H1 (cell line): Measurements from ENCODE around the gene GNG7. TPM values are rescaled to one million over a fixed set of nuclear protein-coding genes. Genes with fewer than 3 reads are reported as not detected.

Experiments
- CEBPB ChIP-seq: IDR thresholded peaks from 2 replicates; pipeline ENCODE4 v1.6.1; 2012; ENCODE audit warnings: low read depth, low read length
- TCF12 ChIP-seq: IDR thresholded peaks from 2 replicates; pipeline ENCODE4 v1.6.1; 2011; ENCODE audit warnings: low read depth, mild to moderate bottlenecking, low read length
- polyA plus RNA-seq, 7 experiments: library from polyadenylated mRNA; depleted of rRNA in 3 of 7; stranded (reverse) in 5 of 7; unstranded in 2 of 7; fragments of >200 nt in 5 of 7; fragments of 200-250 nt in 2 of 7; gene quantifications; 1 replicate in 5 of 7; 2 replicates in 1 of 7; 4 replicates in 1 of 7; pipeline versions ENCODE4 v1.2.1 to v1.2.3, GENCODE V29; 2011 to 2013; ENCODE audit warnings: missing spikeins in 2 of 7, mixed read lengths in 2 of 7
- total RNA-seq: library from RNA; stranded (reverse); fragmentation: NEBNext Ultra II Directional; extraction: Animal tissue kit (Norgen Biotek cat#: 25700); gene quantifications from 2 replicates; pipeline ENCODE4 v1.2.1, GENCODE V29; 2021
- TF ChIP-seq, protein P1 (sequence below): fragments of 300-600 bp; sonication (generic); IDR thresholded peaks from 2 replicates; pipeline ENCODE4 v1.7.1; 2012; ENCODE audit warnings: low read length, moderate library complexity, mild to moderate bottlenecking, inconsistent platforms; ENCODE audit not compliant: insufficient replicate concordance

Gene GNG7
- total and polyA plus RNA-seq, 2 of the 8 experiments (the other 6 are each of a cell fraction or from before 2014, with no cell fraction given), result 2.8 to 7.8 TPM

DNA sequence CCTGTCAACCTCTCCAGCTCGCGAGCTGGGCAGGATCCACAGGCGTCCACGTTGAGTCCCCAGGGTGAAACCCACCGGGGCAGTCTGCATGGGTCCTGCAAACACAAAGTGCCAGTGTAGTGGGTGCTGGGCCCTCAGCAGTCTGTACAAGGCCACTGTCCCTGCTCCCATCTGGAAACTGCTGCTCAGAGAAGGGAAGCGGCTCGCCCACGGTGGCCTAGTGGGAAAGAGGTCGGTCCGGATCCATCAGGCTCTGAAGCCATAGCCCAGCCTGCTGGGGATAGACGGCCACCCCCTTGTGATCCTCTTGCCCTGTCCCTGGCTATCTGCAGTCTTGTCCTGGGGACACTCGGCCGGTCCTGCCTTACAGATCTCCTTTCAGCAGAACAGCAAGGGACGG, 21.3 kb upstream of the GNG7 start (continued):
- TF ChIP-seq, protein P1, sequence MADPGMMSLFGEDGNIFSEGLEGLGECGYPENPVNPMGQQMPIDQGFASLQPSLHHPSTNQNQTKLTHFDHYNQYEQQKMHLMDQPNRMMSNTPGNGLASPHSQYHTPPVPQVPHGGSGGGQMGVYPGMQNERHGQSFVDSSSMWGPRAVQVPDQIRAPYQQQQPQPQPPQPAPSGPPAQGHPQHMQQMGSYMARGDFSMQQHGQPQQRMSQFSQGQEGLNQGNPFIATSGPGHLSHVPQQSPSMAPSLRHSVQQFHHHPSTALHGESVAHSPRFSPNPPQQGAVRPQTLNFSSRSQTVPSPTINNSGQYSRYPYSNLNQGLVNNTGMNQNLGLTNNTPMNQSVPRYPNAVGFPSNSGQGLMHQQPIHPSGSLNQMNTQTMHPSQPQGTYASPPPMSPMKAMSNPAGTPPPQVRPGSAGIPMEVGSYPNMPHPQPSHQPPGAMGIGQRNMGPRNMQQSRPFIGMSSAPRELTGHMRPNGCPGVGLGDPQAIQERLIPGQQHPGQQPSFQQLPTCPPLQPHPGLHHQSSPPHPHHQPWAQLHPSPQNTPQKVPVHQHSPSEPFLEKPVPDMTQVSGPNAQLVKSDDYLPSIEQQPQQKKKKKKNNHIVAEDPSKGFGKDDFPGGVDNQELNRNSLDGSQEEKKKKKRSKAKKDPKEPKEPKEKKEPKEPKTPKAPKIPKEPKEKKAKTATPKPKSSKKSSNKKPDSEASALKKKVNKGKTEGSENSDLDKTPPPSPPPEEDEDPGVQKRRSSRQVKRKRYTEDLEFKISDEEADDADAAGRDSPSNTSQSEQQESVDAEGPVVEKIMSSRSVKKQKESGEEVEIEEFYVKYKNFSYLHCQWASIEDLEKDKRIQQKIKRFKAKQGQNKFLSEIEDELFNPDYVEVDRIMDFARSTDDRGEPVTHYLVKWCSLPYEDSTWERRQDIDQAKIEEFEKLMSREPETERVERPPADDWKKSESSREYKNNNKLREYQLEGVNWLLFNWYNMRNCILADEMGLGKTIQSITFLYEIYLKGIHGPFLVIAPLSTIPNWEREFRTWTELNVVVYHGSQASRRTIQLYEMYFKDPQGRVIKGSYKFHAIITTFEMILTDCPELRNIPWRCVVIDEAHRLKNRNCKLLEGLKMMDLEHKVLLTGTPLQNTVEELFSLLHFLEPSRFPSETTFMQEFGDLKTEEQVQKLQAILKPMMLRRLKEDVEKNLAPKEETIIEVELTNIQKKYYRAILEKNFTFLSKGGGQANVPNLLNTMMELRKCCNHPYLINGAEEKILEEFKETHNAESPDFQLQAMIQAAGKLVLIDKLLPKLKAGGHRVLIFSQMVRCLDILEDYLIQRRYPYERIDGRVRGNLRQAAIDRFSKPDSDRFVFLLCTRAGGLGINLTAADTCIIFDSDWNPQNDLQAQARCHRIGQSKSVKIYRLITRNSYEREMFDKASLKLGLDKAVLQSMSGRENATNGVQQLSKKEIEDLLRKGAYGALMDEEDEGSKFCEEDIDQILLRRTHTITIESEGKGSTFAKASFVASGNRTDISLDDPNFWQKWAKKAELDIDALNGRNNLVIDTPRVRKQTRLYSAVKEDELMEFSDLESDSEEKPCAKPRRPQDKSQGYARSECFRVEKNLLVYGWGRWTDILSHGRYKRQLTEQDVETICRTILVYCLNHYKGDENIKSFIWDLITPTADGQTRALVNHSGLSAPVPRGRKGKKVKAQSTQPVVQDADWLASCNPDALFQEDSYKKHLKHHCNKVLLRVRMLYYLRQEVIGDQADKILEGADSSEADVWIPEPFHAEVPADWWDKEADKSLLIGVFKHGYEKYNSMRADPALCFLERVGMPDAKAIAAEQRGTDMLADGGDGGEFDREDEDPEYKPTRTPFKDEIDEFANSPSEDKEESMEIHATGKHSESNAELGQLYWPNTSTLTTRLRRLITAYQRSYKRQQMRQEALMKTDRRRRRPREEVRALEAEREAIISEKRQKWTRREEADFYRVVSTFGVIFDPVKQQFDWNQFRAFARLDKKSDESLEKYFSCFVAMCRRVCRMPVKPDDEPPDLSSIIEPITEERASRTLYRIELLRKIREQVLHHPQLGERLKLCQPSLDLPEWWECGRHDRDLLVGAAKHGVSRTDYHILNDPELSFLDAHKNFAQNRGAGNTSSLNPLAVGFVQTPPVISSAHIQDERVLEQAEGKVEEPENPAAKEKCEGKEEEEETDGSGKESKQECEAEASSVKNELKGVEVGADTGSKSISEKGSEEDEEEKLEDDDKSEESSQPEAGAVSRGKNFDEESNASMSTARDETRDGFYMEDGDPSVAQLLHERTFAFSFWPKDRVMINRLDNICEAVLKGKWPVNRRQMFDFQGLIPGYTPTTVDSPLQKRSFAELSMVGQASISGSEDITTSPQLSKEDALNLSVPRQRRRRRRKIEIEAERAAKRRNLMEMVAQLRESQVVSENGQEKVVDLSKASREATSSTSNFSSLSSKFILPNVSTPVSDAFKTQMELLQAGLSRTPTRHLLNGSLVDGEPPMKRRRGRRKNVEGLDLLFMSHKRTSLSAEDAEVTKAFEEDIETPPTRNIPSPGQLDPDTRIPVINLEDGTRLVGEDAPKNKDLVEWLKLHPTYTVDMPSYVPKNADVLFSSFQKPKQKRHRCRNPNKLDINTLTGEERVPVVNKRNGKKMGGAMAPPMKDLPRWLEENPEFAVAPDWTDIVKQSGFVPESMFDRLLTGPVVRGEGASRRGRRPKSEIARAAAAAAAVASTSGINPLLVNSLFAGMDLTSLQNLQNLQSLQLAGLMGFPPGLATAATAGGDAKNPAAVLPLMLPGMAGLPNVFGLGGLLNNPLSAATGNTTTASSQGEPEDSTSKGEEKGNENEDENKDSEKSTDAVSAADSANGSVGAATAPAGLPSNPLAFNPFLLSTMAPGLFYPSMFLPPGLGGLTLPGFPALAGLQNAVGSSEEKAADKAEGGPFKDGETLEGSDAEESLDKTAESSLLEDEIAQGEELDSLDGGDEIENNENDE, result no peak
- TF ChIP-seq TCF12, result no peak
- no peak for TF ChIP-seq CEBPB
- TF ChIP-seq, all 59 proteins: peak for 0
